ENCODE data around the gene EIF3F.

Gene EIF3F

GRCh38 chr11:8023831-8024555 lies 36.9 kb downstream of the EIF3F start:
- no peak for DNase-seq

GRCh38 chr11:8025123-8025522 lies 38.0 kb downstream of the EIF3F start:
- no peak for DNase-seq

DNA sequence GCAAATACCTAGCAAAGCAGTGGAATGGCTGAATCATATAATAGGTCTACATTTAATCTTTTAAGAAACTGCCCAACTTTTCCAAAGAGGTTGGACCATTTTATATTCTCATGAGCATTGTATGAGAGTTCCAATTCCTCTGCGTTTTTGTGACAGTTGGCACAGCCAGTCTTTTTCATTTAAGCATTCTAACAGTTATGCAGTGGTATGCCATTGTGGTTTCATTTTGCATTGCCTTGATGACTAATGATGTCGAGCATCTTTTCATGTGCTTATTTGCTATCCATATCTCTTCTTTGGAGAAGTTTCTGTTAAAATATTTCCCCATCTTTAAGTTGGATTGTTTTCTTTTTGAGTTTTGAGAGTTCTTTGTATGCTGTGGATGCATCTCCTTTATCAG lies 38.7 kb downstream of the EIF3F start:
- DNase-seq = no peak

DNA sequence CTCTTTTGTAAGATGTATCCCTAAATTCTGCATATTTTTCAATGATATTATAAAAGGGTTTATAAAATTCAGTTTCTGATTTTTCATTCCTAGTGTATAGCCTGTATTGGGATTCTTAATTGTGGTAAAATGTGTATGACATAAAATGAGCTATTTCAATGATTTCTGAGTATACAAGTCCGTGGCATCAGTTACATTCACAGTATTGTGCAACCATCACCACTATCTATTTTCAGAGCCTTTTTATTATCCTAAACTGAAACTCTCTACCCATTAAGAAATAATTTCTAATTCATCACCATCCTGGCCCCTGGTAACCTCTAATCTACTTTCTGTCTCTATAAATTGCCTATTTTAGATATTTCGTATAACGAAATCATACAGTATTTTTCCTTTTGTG lies 39.8 kb downstream of the EIF3F start:
- no peak for DNase-seq

DNA sequence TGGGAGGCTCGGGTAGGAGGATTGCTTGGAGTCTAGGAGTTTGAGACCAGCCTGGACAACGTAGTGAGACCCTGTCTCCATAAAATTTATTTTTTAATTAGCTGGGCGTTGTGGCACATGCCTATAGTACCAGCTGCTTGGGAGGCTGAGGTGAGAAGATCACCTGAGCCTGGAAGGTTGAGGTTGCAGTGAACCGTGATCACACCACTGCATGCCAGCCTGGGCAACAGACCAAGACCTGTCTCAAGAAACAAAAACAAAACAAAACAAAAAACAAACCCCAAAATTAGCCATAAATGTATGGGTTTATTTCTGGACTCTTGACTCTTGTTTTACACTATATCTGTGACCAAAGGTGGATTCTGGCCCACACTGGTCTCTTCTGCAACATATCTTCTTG lies 41.6 kb downstream of the EIF3F start:
- DNase-seq = no peak

DNA sequence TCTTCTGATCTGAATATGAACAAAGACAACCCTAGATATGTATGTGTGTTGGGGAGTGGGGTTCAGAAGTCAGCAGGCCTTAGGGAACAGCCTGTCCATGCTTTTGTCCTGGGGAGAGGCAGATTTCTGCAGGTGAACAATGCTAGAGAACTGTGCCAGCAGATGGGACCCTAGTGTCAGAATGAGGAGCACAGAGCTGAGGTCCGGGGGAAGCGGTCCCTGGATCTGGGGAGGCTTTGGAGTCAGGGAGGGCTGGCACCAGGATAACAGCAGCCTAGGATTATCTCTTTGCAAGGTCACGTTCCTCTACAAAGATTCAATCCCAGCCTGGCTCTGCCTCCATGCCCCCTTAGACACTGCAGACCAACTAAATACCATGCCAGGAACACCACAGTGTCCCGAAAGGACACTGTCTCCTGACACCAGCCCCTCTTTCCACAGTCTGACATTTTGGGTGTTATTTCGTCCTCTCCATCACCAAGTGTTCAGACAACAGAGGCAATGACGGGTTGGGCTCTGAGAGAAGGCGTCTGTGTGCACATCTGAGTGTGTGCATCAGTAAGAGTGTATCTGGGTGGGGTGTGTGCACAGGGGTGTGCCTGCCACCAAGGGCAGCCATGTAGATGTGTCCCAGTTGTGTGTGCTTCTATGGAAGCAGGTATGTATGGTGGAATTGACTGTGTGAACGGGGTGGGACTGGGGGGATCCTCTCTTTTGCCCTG lies 43.5 kb downstream of the EIF3F start:
- no peak for DNase-seq

- no peak for DNase-seq
Observed at GRCh38 chr11:8031248-8032115, 44.3 kb downstream of the EIF3F start.

DNA sequence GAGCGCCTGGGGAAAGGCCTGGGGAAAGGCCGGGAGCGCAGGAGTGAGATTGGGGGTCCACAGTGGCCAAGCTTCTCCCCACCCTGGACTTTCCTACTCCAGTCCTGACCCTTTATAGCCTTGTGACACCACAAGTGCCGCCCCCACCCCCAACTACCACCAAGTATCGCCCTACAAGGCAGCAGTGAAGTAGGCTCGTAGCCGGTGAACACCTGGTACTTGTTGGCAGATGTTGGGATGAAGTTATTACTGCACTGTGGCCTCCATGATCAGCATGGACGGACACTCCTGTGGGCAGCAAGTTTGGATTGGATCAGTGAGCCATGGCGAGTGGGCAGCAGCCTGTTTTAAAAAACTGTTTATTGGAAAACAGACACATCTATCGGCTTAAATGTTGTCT lies 45.0 kb downstream of the EIF3F start:
- no peak for DNase-seq

- no peak for DNase-seq
Observed at GRCh38 chr11:8032576-8033304, 45.6 kb downstream of the EIF3F start.

DNA sequence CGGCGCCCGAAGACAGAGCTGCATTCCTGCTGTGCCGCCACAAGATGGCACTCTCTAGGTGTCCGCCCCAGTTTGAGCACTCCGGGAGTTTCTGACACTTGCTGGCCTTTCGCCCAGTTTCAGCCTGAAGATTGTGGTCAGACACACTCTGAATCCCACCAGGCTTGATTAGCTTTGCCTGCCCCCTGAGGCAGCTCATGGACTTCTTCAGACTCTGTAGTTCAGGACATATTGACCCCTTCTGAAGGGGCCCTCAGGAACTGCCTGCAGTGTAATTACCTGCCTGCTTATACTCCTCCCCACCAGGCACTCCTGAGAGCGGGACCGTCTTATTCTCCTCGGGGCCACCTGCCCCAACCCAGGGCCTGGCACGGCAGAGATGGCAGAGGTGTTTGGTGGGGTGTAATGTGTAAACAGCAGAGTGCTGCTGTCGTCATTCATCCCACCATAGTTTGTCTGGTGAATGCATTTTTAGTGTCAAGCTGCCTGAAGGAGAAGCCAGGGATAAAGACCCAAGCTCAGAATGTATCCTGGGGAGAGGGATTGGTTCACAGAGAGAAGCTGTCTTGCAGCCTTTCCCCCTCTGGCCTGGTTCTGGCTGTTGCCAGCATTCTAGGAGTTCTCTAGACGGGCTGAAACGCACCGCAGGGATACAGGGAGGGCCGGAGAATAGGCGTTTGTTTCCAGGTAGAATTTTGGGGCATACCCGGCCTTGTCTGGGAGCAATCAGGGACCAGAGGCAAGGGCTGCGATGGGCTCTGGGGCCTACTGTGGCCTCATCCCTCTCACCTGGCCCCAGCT lies 46.4 kb downstream of the EIF3F start:
- peak; percentile 42 for DNase-seq

GRCh38 chr11:8034106-8034585 lies 47.0 kb downstream of the EIF3F start:
- DNase-seq = no peak

DNA sequence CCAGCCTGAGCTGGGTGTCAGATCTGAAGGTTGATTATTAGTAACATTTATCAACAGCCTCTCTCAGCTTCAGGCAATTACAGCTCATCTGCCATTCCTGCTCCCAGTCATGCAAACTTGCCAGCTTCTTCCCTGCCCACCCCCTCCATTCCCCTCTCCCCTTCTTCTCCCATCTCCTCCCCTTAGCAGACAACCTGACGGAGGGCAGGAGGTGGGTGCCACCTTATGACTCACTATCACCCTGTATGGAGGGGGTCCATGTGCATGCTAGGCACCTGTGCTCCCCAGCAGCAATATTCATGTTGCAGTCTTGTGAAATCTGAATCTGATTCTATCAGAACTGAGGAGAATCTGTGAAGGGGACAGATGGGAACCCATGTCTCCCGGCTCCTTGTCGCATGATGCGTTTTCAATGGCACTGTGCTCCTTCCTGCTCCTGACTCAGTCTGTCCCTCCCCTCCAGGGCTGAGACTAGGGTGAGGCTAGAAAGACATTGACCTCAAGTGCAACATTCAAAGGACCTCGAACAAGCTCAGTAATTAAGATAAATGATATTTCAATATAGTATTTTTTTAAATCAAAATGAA lies 47.6 kb downstream of the EIF3F start:
- DNase-seq = no peak

GRCh38 chr11:8035200-8035855 lies 48.2 kb downstream of the EIF3F start:
- no peak for DNase-seq

DNA sequence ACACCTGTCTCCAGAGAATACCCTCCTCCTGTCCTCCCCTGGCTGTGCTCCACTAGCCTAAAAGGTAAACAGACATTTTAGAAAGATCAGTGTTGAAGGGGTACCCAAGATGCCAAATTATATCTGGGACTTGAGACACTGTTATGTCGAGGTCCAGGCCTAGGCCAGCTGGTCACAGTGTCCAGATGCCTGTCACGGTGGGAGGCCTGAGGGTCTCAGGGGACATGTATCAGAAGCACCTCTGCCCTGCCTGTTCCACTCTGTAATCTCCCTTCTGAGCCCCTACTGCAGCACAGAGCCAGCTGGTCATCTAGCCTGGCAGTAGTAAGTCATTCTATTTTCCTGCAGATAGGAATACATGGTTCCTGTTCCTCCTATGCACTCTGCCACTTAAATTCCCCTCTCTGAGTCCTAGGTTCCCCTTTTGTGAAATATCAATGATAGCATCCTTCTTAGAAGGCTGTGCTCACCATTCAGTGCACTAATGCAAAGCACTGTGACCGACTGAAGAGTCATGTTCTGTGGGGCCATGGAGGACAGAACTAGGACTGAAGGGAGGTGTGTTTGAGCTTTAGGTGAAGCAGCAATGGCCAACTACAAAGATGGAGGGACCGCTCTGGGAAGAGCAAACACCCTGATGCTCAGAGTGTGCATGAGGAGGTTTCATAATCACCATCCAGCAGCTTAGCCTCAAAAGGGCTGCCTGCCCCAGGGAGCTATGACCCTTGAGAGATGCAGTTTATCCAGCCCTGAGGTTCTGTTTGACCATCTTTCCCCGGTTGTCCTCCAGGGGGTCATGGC lies 49.1 kb downstream of the EIF3F start:
- DNase-seq = no peak

GRCh38 chr11:8036986-8037385 lies 49.8 kb downstream of the EIF3F start:
- DNase-seq = no peak

DNA sequence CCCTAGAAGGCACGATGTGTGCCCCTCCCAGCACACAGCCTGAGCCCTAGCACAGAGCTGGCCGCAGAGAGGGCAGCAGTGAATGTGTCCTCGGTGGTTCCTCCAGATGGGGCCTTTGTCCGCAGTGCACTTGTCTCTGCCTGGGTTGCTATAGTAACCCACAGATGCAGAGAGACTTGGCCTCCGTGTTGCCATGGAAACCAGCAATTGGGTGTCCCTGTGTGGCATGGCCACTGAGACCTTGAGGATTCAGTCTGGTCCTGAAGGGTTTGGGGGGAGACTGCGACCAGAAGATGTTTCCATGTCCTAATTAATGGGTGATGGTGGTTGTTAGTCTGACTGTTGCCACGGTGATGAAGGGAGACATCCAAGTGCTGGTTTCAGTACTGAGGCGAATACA lies 51.3 kb downstream of the EIF3F start:
- no peak for DNase-seq

- DNase-seq = no peak
Observed at GRCh38 chr11:8038811-8039529, 51.8 kb downstream of the EIF3F start.

DNA sequence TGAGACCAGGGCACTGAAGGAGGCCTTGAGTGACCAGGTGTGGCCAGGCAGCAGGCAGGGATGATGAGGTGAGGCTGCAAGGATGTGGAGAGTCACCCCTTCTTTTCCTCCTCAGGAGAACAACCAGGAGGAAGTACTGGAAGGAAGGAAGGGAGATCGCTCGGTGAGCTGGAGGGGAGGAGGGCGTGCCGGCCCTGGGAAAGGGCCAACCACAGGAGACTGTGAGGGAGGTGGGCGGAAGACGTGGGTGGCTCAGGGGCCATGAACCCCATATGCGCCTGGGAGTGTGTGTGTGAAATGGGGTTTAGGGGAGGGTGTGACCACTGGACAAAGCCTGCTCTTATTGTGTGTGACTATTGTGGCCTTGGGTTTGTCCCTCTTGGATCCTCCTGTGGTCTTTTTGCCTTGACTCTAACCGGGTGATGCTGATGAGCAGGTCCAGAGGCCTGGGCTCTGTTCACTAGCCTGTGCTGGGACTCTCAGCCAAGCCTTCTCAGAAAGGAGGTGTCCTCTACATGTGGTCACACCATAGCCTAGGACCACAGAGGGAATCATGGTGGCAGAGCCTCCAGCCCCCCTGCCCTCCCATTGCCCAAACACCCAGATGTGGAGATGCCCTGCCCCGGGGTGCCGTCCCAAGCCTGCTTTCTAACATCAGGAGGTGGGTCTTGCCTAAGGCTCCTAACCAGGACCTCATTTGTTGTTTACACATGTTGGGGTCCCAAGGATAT lies 52.6 kb downstream of the EIF3F start:
- no peak for DNase-seq

Data from stimulated activated CD4-positive, alpha-beta T cell treated with anti-CD3 and anti-CD28 coated beads, Interleukin-12 subunit alpha, Interleukin-12 subunit beta, amount 100 ng/mL, for 4 hours (primary cell).